Breast epithelium (tissue), 3 donors: ENCODE data around the gene BIN1.

Source experiments
- CTCF ChIP-seq, 3 donors: fragments of 450-650 bp; IDR thresholded peaks; one replicate each; pipeline ENCODE4 v1.5.1; 2016 to 2017; ENCODE audit warnings: antibody characterized with exemption in 3 of 3, mild to moderate bottlenecking in 3 of 3, moderate library complexity in 3 of 3
- POLR2A ChIP-seq: fragments of 450-650 bp; IDR thresholded peaks from one replicate; pipeline ENCODE4 v1.6.1; 2016; ENCODE audit warnings: antibody characterized with exemption, mild to moderate bottlenecking, moderate library complexity

DNA sequence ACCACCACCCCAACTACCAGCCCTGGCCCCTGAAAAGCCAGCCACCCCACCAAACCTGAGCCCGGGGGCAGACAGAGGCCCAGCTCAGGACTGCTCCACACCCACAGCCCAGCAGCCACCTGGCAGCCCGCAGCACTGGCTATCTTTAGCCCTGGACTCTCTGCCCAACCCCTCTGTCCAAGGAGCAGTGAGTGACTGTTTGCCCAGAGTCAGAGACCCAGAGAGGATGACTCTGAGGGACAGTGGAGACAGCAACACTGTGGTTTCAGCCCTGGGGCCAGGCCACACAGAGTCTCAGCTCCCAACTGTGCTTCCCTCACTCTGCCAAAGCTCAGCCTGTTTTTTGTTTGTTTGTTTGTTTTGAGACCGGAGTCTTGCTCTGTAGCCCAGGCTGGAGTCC is 32.6 kb downstream of the BIN1 start:
- no peak for TF ChIP-seq POLR2A
- TF ChIP-seq CTCF (IDR thresholded peaks at IDR 0.05): no peak
